ENCODE data around the gene NFASC.

Gene NFASC

DNA sequence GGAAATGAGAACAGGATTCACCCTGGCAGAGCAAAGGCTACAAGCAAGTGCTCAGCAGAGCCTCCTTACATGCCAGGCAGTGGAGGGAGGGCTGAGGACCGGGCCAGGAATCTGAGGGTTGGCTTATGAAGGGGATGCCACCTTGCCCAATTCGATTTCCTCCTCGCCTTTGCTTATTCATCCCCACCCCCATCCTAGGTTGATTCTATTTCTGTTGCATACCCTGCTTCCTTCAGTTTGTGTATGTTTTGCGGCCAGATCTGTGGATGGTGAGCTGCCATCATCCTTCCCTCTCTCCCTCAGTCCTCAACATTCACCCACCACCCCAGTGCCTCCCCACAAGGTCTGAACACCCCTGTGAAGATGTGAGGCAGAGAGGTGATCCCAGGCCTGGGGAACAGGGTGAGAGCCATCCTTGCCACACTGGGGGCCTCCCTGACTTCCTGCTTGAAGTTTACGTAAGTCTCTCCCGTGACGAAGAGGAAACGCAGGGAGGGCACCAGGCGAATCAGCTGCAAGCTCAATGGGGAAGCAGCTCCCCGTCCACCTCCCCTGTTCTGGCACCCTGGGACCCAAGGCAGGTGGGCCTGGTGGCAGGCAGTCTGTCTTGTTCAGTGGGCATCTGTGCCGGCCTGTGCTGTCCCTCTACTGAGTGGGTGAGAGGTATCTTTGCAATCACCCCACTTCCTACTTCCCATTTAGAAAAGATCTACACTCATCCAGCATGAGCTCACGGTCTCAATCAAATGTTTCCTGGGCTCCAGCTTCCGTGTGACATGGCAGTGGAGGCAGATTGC is 121.7 kb downstream of the NFASC start:
- DNase-seq (ENCODE audit: low spot score) = no peak
- no peak for TF ChIP-seq CTCF (IDR thresholded peaks at IDR 0.05; ENCODE audit: extremely low read depth, missing control alignments)

DNA sequence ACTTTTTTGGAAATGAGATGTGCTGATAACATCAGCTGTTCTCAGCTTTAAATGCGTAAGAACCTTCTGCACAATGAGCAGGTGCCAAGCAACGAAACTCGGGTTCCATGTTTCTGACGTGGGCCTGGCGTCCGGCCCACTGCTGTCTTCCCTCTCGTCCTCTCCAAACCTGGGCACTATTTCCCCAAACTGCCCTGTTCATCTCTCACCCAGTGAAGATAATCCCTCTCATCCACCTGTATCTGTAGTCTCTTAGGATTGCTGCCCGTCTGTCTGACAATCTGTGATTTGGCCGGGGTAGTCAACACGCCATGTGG is 122.3 kb downstream of the NFASC start:
- no peak for DNase-seq (ENCODE audit: low spot score)
- no peak for TF ChIP-seq CTCF (IDR thresholded peaks at IDR 0.05; ENCODE audit: extremely low read depth, missing control alignments)

DNA sequence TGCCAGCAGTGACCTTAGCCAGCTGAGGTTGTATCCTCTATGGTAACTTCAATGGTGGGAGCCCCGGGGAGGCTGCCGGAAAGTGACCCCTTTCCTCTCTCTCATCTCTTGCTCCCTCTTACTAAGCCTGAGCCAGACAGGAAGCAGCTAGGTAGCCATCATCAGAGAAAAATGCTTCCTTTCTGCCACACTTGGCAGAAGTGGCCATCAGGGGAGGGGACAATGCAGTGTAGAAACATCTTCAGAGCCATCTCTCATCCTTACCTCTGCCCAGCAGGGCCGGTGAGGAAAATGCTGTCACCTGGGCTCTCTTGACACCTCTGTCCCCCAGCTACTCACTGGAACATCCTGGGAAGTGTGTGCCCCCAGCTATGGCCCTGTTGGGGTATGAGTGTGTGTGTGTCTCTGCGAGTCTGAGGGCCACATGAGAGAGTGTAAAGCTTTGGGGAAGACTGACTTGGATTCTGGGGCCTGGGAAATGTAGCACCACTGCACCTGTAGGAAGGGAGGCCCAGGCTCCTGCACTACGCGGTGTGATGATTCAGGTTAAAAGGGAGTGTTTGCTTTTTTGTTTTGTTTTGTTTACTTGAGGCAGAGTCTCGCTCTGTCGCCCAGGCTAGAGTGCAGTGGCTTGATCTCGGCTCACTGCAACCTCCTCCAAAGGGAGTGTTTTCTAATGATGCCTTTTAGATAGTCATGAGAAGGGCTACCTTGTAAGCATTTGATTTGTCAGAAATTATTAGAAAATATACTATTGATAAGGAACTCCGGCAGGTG is 123.6 kb downstream of the NFASC start:
- no peak for DNase-seq (ENCODE audit: low spot score)
- no peak for TF ChIP-seq CTCF (IDR thresholded peaks at IDR 0.05; ENCODE audit: extremely low read depth, missing control alignments)

- no peak for TF ChIP-seq CTCF (IDR thresholded peaks at IDR 0.05; ENCODE audit: extremely low read depth, missing control alignments)
- no peak for DNase-seq (ENCODE audit: low spot score)
Observed at GRCh38 chr1:204996981-204997380, 126.3 kb downstream of the NFASC start.

DNA sequence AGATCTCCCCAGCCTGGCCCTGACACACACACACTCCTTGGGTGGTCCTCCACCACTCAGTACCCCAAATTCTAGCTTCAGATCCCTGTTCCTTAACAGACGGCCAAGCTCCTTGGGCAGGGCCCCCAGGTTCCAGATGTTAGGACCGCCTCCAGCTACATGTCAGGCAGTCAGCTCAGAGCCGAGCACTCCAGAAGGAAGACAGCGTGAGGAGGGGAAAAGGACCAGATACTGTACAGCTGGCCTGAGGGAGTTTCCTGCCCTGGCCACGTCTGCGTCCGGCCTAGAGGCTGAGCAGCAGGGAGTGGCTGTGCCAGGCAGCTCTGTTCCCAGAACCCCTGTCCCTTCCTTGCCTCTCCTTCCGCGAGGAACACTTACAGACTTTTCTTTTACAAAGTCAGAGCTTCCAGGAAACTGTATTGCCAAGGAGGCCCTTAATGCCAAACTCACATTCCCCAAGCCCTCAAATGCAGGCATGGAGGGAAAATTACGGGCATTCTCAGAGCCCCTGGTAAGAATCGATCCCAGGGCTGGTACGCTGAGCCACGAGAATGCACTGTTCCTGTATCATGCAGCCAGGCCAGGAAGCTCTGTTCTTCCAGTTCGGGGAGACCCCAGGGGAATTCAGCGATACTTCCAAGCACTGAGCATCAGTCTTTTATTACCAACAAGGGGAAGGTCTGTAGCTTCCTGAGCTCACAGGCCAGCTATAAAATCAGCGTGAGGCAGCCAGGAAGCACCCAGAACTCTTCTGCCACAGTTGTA is 127.1 kb downstream of the NFASC start:
- no peak for TF ChIP-seq CTCF (IDR thresholded peaks at IDR 0.05; ENCODE audit: extremely low read depth, missing control alignments)
- DNase-seq (ENCODE audit: low spot score) = no peak

- no peak for DNase-seq (ENCODE audit: low spot score)
- no peak for TF ChIP-seq CTCF (IDR thresholded peaks at IDR 0.05; ENCODE audit: extremely low read depth, missing control alignments)
Observed at GRCh38 chr1:205001162-205001561, 130.5 kb downstream of the NFASC start.

DNA sequence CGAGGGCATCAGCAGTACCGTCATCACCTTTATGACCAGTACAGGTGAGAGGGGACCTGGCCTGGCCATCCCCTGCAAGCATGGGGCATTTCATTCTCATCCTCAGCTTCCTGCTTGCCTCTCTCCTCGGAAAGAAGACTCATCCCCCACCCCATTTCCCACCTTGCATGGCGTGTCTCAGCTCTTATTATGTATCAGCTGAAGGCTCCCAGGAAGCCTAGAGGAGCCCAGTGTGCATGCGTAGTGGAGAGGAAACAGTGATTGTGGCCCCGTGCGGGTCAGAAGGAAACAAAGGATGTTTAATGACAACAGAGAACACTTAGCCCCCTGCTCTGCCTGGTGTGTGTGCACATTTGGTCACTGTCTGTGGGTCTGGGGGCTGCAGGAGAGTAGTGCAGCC is 132.0 kb downstream of the NFASC start:
- no peak for DNase-seq (ENCODE audit: low spot score)
- no peak for TF ChIP-seq CTCF (IDR thresholded peaks at IDR 0.05; ENCODE audit: extremely low read depth, missing control alignments)

All from GM20000 (cell line).